ENCODE data around the gene ZRSR2. TPM values are rescaled to one million over a fixed set of nuclear protein-coding genes. Genes with fewer than 3 reads are reported as not detected.

Gene ZRSR2
- total and polyA plus RNA-seq, 2 of the 13 experiments (the other 11 are each of a cell fraction or from before 2014, with no cell fraction given) = 3.6 to 4.9 TPM

DNA sequence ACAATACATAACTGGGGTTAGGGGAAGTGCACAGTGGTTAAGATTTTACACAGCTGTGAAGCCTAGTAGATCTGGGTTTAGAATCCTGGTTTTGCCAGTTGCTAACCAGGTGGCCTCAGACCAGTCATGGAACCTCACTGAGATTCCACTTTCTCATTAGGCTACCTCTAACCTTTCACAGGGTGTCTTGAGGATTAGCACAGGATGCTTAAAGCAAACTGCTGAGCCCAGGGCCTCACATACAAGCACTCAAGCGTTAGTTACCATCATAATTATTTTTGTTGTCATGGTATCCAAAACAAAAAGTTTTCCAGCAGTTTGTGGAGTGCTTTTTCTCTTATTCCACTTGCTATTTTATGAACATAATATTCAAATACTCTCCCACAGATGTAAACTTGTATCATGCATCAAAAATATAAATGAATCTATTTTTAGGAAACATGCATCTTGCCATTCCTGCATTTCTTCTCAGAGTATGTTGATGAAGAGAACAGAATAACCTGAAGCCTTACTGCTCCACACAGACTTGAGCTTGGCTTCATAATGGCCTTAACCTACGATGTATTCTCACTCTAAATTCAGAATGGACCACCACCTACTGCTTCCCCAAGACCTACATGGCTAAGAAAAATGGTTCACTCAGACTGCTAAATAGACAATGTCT, 51.7 kb downstream of the ZRSR2 start:
- WGBS (ENCODE audit: low lambda C conversion rate) = 94% methylated on average over 2 of the region's 2 CpGs
- no peaks in the 10 kb centered on the region for H3K27me3 ChIP-seq (ENCODE audit: control insufficient read depth in 1 of 2, insufficient read depth in 2 of 2, low read length in 2 of 2)
- no peaks in the 10 kb centered on the region for H3K4me1 ChIP-seq (ENCODE audit: insufficient read depth, low read length)
- no peak overlapping the region for H3K4me2 ChIP-seq (ENCODE audit: low read depth, low read length)
- H3K9me3 ChIP-seq (ENCODE audit: low read length) = no peaks in the 10 kb centered on the region
- no TSS peak for BruUV-seq (replicated peaks)
- H3K79me2 ChIP-seq (ENCODE audit: insufficient read depth, low read length) = no peaks in the 10 kb centered on the region
- POLR2A ChIA-PET = no interaction called here
- no peaks in the 10 kb centered on the region for H4K20me1 ChIP-seq (ENCODE audit: insufficient read depth, low read length)
- H3K4me3 ChIP-seq (replicated peaks in 1 of 3; ENCODE audit: insufficient read depth in 1 of 3, low read depth in 2 of 3, low read length in 3 of 3) = no peak overlapping the region
- H3K27ac ChIP-seq (ENCODE audit: extremely low read length, insufficient read depth, low read length) = no peak overlapping the region
- intact Hi-C loops (cut with micrococcal nuclease; ENCODE audit: unreplicated experiment) (no loop called here), in situ Hi-C loops (cut with HindIII; ENCODE audit: extremely low pct_ligation_motif_present, low pct_unique_long_range_greater_than_20kb) (no loop called here)
- no peak for ATAC-seq
- no peak for DNase-seq (ENCODE audit: low spot score)
- no peak overlapping the region for H2AFZ ChIP-seq (ENCODE audit: low read length)
- H3K36me3 ChIP-seq (replicated peaks in 1 of 2; ENCODE audit: control insufficient read depth in 1 of 2, insufficient read depth in 2 of 2, low read length in 2 of 2) = no peaks in the 10 kb centered on the region
- no peak for FAIRE-seq
- H3K9ac ChIP-seq (ENCODE audit: insufficient read depth, low read depth, low read length) = no peak overlapping the region
- CTCF ChIA-PET (ENCODE audit: low intra/inter-chr PET ratio, low total read pairs) = no interaction called here
- TF ChIP-seq SETDB1 (CRISPR knock-in tag; IDR thresholded peaks at IDR 0.05; ENCODE audit: borderline replicate concordance) (no peak), ZKSCAN1 (IDR thresholded peaks at IDR 0.05; ENCODE audit: low read length) (no peak), HDAC2 (CRISPR knock-in tag; IDR thresholded peaks at IDR 0.05) (no peak), ZFP37 (CRISPR knock-in tag; IDR thresholded peaks at IDR 0.05; ENCODE audit: borderline replicate concordance) (no peak), NFIC (IDR thresholded peaks at IDR 0.05; ENCODE audit: low read length) (no peak), JDP2 (CRISPR knock-in tag; IDR thresholded peaks at IDR 0.05; ENCODE audit: borderline replicate concordance) (no peak), ZIK1 (CRISPR knock-in tag; IDR thresholded peaks at IDR 0.05; ENCODE audit: borderline replicate concordance, low read depth) (no peak), HDAC1 (CRISPR knock-in tag; IDR thresholded peaks at IDR 0.05) (no peak)
- TF ChIP-seq, protein P1, sequence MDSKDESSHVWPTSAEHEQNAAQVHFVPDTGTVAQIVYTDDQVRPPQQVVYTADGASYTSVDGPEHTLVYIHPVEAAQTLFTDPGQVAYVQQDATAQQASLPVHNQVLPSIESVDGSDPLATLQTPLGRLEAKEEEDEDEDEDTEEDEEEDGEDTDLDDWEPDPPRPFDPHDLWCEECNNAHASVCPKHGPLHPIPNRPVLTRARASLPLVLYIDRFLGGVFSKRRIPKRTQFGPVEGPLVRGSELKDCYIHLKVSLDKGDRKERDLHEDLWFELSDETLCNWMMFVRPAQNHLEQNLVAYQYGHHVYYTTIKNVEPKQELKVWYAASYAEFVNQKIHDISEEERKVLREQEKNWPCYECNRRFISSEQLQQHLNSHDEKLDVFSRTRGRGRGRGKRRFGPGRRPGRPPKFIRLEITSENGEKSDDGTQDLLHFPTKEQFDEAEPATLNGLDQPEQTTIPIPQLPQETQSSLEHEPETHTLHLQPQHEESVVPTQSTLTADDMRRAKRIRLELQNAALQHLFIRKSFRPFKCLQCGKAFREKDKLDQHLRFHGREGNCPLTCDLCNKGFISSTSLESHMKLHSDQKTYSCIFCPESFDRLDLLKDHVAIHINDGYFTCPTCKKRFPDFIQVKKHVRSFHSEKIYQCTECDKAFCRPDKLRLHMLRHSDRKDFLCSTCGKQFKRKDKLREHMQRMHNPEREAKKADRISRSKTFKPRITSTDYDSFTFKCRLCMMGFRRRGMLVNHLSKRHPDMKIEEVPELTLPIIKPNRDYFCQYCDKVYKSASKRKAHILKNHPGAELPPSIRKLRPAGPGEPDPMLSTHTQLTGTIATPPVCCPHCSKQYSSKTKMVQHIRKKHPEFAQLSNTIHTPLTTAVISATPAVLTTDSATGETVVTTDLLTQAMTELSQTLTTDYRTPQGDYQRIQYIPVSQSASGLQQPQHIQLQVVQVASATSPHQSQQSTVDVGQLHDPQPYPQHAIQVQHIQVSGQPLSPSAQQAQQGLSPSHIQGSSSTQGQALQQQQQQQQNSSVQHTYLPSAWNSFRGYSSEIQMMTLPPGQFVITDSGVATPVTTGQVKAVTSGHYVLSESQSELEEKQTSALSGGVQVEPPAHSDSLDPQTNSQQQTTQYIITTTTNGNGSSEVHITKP (CRISPR knock-in tag; IDR thresholded peaks at IDR 0.05; ENCODE audit: low read depth) = no peak
- TF ChIP-seq, protein P2, sequence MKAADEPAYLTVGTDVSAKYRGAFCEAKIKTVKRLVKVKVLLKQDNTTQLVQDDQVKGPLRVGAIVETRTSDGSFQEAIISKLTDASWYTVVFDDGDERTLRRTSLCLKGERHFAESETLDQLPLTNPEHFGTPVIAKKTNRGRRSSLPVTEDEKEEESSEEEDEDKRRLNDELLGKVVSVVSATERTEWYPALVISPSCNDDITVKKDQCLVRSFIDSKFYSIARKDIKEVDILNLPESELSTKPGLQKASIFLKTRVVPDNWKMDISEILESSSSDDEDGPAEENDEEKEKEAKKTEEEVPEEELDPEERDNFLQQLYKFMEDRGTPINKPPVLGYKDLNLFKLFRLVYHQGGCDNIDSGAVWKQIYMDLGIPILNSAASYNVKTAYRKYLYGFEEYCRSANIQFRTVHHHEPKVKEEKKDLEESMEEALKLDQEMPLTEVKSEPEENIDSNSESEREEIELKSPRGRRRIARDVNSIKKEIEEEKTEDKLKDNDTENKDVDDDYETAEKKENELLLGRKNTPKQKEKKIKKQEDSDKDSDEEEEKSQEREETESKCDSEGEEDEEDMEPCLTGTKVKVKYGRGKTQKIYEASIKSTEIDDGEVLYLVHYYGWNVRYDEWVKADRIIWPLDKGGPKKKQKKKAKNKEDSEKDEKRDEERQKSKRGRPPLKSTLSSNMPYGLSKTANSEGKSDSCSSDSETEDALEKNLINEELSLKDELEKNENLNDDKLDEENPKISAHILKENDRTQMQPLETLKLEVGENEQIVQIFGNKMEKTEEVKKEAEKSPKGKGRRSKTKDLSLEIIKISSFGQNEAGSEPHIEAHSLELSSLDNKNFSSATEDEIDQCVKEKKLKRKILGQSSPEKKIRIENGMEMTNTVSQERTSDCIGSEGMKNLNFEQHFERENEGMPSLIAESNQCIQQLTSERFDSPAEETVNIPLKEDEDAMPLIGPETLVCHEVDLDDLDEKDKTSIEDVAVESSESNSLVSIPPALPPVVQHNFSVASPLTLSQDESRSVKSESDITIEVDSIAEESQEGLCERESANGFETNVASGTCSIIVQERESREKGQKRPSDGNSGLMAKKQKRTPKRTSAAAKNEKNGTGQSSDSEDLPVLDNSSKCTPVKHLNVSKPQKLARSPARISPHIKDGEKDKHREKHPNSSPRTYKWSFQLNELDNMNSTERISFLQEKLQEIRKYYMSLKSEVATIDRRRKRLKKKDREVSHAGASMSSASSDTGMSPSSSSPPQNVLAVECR (CRISPR knock-in tag; IDR thresholded peaks at IDR 0.05; ENCODE audit: borderline replicate concordance) = no peak
- TF ChIP-seq, protein P3, sequence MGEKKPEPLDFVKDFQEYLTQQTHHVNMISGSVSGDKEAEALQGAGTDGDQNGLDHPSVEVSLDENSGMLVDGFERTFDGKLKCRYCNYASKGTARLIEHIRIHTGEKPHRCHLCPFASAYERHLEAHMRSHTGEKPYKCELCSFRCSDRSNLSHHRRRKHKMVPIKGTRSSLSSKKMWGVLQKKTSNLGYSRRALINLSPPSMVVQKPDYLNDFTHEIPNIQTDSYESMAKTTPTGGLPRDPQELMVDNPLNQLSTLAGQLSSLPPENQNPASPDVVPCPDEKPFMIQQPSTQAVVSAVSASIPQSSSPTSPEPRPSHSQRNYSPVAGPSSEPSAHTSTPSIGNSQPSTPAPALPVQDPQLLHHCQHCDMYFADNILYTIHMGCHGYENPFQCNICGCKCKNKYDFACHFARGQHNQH (CRISPR knock-in tag; IDR thresholded peaks at IDR 0.05) = no peak
- TF ChIP-seq, protein P4, sequence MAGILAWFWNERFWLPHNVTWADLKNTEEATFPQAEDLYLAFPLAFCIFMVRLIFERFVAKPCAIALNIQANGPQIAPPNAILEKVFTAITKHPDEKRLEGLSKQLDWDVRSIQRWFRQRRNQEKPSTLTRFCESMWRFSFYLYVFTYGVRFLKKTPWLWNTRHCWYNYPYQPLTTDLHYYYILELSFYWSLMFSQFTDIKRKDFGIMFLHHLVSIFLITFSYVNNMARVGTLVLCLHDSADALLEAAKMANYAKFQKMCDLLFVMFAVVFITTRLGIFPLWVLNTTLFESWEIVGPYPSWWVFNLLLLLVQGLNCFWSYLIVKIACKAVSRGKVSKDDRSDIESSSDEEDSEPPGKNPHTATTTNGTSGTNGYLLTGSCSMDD (CRISPR knock-in tag; IDR thresholded peaks at IDR 0.05) = no peak
- TF ChIP-seq, protein P5, sequence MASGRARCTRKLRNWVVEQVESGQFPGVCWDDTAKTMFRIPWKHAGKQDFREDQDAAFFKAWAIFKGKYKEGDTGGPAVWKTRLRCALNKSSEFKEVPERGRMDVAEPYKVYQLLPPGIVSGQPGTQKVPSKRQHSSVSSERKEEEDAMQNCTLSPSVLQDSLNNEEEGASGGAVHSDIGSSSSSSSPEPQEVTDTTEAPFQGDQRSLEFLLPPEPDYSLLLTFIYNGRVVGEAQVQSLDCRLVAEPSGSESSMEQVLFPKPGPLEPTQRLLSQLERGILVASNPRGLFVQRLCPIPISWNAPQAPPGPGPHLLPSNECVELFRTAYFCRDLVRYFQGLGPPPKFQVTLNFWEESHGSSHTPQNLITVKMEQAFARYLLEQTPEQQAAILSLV (CRISPR knock-in tag; IDR thresholded peaks at IDR 0.05; ENCODE audit: borderline replicate concordance) = no peak

Data from HepG2 (cell line).